ENCODE results near the gene FGFBP1. TPM values are rescaled to one million over a fixed set of nuclear protein-coding genes. Genes with fewer than 3 reads are reported as not detected.

The FGFBP1 gene
- total RNA-seq, 2 donors from 2014 or later = 39.1 to 62.3 TPM

DNA sequence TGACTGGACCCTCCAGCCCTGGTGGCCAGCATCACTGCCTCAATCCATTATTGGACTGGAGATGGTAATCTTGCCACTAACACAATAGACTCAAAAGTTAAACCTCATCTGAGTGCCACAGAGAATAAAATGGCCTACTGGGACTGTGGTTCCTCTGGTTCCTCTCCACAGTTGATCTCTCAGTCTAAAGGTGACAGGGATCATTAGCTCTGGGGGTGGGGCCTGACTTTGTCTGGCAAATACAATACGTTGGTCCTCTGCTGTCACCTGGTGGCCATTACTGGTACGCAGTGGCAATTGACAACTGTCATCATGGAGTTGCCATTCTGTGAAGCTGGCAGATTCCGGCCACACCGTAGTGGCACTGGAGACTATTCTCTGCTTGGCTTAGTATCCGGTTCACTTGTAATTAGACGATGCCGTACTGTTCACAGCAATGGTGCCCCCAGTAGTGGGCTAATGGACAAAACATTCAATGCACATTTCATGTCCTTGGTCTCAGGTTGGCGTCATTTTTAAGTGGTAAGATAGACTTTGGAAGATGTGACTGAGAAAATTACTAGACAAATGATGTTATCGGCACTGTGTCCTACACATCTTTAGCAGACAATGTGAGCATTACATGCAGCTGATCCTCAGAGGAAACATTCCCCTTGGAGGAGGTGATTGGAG, 17.8 kb upstream of the FGFBP1 start:
- DNase-seq = peak; percentile 95
- no peak overlapping the region for H3K9ac ChIP-seq (ENCODE audit: low read depth in 2 of 2, low read length in 2 of 2)

DNA sequence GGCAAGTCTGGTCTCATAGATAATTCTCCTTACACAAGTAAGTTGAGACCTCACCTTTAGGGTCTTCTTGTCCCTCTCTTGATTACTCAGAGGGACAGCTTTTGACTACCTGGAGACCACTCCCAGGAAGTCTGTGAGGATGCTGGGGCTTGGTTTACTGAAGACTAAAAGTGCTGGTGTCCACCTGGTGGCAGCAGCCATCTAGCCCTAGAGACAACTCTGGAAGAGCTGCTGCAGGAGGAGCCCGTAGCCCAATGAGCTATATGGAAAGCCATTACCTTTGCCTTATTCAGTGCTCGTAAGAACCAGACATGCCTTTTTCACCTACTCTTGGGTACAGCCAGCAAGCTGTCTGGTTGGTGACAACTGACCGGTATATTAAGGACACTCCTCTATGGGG, 17.1 kb upstream of the FGFBP1 start:
- Histone ChIP-seq H3K4me3 (no peak overlapping the region), H3K4me1 (no peaks in the 10 kb centered on the region), H3K27me3 (no peaks in the 10 kb centered on the region), H3K36me3 (no peaks in the 10 kb centered on the region), H3K9me3 (no peaks in the 10 kb centered on the region), H3K27ac (no peak overlapping the region), H3K9ac (ENCODE audit: low read depth in 2 of 2, low read length in 2 of 2) (no peak overlapping the region)
- TF ChIP-seq, protein P1, sequence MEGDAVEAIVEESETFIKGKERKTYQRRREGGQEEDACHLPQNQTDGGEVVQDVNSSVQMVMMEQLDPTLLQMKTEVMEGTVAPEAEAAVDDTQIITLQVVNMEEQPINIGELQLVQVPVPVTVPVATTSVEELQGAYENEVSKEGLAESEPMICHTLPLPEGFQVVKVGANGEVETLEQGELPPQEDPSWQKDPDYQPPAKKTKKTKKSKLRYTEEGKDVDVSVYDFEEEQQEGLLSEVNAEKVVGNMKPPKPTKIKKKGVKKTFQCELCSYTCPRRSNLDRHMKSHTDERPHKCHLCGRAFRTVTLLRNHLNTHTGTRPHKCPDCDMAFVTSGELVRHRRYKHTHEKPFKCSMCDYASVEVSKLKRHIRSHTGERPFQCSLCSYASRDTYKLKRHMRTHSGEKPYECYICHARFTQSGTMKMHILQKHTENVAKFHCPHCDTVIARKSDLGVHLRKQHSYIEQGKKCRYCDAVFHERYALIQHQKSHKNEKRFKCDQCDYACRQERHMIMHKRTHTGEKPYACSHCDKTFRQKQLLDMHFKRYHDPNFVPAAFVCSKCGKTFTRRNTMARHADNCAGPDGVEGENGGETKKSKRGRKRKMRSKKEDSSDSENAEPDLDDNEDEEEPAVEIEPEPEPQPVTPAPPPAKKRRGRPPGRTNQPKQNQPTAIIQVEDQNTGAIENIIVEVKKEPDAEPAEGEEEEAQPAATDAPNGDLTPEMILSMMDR (IDR thresholded peaks at IDR 0.05) = no peak
- intact Hi-C loops (cut with DNase I) = loop anchor here (2.0 to 10.0 kb wide), 3 partner anchors 73 to 221 kb away; no protein-coding TSS in a partner anchor
- DNase-seq = no peak

More for the DNA sequence above, 17.8 kb upstream of the FGFBP1 start:
- TF ChIP-seq, protein P1 (IDR thresholded peaks at IDR 0.05) = peak; percentile 93
- Histone ChIP-seq H3K27me3 (no peaks in the 10 kb centered on the region), H3K27ac (no peak overlapping the region), H3K36me3 (no peaks in the 10 kb centered on the region), H3K9me3 (no peaks in the 10 kb centered on the region), H3K4me3 (no peak overlapping the region), H3K4me1 (no peaks in the 10 kb centered on the region)
- intact Hi-C loops (cut with DNase I) = loop anchor here (2.0 to 10.0 kb wide), 3 partner anchors 74 to 222 kb away; no protein-coding TSS in a partner anchor

DNA sequence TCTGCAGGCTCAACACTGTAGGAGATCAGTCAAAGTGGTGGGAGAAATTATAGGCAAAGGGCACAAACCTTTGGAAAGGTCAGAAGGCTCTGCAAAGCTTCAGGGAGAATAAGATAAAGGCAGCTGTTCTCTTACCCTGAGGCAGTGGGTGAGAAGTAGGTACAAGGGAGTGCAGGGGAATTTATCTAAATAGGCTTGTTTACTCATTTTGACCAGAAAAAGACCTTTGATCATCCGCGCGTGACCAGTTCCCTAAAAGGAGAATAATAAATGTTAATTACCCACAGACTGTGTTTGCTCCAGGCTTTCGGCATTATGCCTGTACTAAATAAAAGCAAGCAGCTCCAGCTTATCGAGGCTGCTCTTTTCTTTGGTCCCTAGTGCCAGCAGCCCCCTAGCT, 15.1 kb upstream of the FGFBP1 start:
- H3K27ac ChIP-seq = no peak overlapping the region
- no peak overlapping the region for H3K4me3 ChIP-seq
- no peaks in the 10 kb centered on the region for H3K36me3 ChIP-seq
- no peaks in the 10 kb centered on the region for H3K4me1 ChIP-seq
- no peaks in the 10 kb centered on the region for H3K9me3 ChIP-seq
- no peak for DNase-seq
- TF ChIP-seq, protein P1 (IDR thresholded peaks at IDR 0.05) = no peak
- no peak overlapping the region for H3K9ac ChIP-seq (ENCODE audit: low read depth in 2 of 2, low read length in 2 of 2)
- H3K27me3 ChIP-seq = no peaks in the 10 kb centered on the region
- intact Hi-C loops (cut with DNase I) = loop anchor here (10.0 kb wide), 1 partner anchor 219 kb away; no protein-coding TSS in a partner anchor

DNA sequence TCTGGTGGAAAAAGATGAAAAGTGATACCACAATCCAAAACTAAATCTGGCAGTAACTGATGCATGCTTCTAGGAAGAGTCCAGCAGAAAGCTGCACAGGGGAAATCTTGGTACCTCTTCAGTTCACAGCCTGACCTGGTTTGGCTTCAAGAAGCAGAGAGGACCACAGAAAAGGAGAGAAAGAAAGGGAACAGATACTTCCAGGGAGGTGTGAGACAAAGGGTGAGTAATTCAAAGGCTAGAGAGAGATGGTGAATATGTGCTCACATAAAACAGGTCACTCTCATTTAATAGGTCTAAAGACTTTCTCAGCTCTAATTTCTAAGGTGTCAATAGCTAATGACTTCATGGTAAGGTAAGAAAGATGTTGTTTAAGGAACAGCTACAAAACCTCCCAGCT, 13.2 kb upstream of the FGFBP1 start:
- Histone ChIP-seq H3K4me1 (no peaks in the 10 kb centered on the region), H3K9ac (ENCODE audit: low read depth in 2 of 2, low read length in 2 of 2) (no peak overlapping the region), H3K27ac (no peak overlapping the region), H3K27me3 (no peaks in the 10 kb centered on the region), H3K4me3 (no peak overlapping the region), H3K36me3 (no peaks in the 10 kb centered on the region), H3K9me3 (no peaks in the 10 kb centered on the region)
- intact Hi-C loops (cut with DNase I) = loop anchor here (10.0 kb wide), 1 partner anchor 217 kb away; no protein-coding TSS in a partner anchor
- TF ChIP-seq, protein P1 (IDR thresholded peaks at IDR 0.05) = no peak
- DNase-seq = no peak

DNA sequence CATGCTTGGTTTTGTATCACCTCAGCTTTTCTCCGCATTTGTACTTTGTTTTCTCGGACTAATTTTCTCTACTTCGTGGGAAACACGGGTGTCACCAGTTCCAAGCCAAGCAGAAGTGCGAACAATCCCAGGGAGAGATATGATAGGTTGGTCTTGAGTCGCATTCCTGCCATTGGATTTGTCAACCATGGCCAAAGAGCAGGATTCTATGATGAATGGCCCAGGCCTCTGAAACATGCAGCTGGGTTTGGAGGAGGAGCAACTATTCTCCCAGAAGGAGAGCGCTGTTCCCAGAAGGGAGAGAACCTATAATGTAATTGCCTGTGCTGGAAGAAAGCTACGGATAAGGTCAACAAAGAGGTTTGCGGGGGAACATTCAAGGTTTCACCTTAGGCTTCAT, 10.3 kb upstream of the FGFBP1 start:
- Histone ChIP-seq H3K27me3 (no peaks in the 10 kb centered on the region), H3K36me3 (no peaks in the 10 kb centered on the region), H3K4me3 (no peak overlapping the region), H3K4me1 (no peaks in the 10 kb centered on the region), H3K27ac (no peak overlapping the region), H3K9me3 (no peaks in the 10 kb centered on the region), H3K9ac (ENCODE audit: low read depth in 2 of 2, low read length in 2 of 2) (no peak overlapping the region)
- TF ChIP-seq, protein P1 (IDR thresholded peaks at IDR 0.05) = no peak
- intact Hi-C loops (cut with DNase I) = no loop called here
- DNase-seq = no peak

All from colonic mucosa (tissue), 4 donors.